ENCODE results near the gene SRP68. TPM values are rescaled to one million over a fixed set of nuclear protein-coding genes. Genes with fewer than 3 reads are reported as not detected.

Gene SRP68
- total and polyA plus RNA-seq, 2 donors (not counting 1 experiment from before 2014, with no cell fraction given) = 34.0 to 68.6 TPM

DNA sequence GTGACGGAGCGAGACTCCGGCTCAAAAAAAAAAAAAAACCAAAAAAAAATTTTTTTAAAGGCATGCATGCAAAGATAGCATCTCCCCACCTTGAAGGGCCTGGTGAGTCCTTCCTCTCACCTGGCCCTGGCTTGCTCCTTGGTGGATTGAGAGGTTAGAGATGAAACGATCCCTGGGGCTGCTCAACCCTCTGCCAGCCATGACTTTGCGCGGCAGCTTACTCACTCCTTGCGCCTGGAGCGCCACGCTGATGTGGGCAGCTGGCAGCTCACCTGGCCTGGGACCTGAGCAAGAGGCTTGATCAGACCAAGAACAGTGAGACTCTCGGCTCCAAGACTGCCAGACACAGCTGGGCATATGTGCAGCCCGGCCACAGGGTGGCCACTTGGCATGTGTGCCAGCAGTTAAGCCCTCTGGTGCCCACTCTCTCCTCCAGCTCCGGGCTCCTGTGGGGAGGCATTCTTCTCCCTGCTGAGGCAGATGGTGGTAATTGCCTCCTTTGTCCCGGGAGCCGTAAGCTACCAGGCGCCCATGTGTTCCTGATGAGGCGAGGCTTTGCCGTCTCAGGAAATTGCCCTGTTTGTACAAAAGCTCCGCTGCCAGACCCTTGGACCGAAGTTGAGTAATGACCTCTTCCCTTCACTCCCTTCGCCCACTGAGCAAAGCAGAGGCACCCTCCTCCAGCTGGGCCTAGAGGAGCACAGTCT lies 40.1 kb downstream of the SRP68 start:
- no peak overlapping the region for H3K9ac ChIP-seq (ENCODE audit: insufficient read depth, low read length)
- H3K36me3 ChIP-seq (ENCODE audit: control insufficient read depth, insufficient read depth, low read length) = no peaks in the 10 kb centered on the region
- DNase-seq (ENCODE audit: low read depth in 2 of 2) = no peak

DNA sequence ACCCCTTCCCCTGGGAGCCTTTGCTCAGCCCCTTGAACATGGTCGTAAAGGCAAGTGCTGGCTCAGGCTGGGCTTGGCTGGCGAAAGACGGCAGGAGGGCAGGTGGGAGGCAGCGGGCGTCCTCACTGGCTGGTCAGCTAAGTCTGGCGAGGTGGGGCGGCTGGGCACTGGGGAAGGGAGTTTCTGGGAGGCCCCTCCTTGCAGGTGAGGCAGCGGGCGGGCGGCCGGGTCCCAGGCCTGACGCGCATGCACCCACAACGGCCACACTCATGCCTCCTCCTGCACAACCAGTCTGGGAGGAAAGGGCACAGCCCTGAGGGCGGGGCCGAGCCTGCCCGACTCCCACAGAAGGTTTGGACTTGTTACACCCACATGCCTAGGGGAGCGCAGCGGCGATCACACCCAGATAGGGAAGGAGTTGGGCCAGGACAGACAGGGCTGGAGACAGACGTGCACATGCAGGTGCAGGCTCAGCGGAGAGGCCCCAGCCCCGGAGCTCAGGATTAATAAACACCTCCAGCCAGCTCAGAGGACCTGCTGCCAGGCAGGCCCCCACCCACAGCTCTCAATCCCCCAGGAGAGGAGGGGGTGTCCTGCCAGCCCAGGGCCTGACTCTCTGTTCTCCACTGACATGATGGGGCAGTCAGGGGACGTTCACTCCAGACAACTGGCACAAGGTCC lies 45.0 kb downstream of the SRP68 start, which contains the start of gene EVPL:
TSS of gene EVPL (minus strand) at position 148 of the 681 bp plus-strand sequence. CDS start at position 40, 108 bp downstream.
- H3K4me1 ChIP-seq (ENCODE audit: control insufficient read depth, extremely low read depth, insufficient read depth, low read length) = no peaks in the 10 kb centered on the region
- no peak for DNase-seq (ENCODE audit: low read depth in 2 of 2)
- H3K79me2 ChIP-seq (ENCODE audit: control insufficient read depth, insufficient read depth, low read length) = no peaks in the 10 kb centered on the region
- H3K4me2 ChIP-seq (ENCODE audit: extremely low read depth, insufficient read depth, low read length) = no peak within 1 kb of the TSS
- H3K9ac ChIP-seq (ENCODE audit: insufficient read depth, low read length) = no peak within 1 kb of the TSS
- no peak within 1 kb of the TSS for H2AFZ ChIP-seq (ENCODE audit: low read length)
- no peaks in the 10 kb centered on the region for H3K36me3 ChIP-seq (ENCODE audit: control insufficient read depth, insufficient read depth, low read length)
- no peaks in the 10 kb centered on the region for H3K9me3 ChIP-seq (ENCODE audit: control insufficient read depth, insufficient read depth, low read depth, low read length)
- TF ChIP-seq, protein P1, sequence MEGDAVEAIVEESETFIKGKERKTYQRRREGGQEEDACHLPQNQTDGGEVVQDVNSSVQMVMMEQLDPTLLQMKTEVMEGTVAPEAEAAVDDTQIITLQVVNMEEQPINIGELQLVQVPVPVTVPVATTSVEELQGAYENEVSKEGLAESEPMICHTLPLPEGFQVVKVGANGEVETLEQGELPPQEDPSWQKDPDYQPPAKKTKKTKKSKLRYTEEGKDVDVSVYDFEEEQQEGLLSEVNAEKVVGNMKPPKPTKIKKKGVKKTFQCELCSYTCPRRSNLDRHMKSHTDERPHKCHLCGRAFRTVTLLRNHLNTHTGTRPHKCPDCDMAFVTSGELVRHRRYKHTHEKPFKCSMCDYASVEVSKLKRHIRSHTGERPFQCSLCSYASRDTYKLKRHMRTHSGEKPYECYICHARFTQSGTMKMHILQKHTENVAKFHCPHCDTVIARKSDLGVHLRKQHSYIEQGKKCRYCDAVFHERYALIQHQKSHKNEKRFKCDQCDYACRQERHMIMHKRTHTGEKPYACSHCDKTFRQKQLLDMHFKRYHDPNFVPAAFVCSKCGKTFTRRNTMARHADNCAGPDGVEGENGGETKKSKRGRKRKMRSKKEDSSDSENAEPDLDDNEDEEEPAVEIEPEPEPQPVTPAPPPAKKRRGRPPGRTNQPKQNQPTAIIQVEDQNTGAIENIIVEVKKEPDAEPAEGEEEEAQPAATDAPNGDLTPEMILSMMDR (conservative IDR thresholded peaks at IDR 0.05 in 1 of 2, IDR thresholded peaks at IDR 0.05 in 1 of 2; ENCODE audit: low read depth in 1 of 2, low read length in 2 of 2) = no peak
- no peak for TF ChIP-seq EZH2 (IDR thresholded peaks at IDR 0.05; ENCODE audit: low read length, missing control alignments)
- H4K20me1 ChIP-seq (ENCODE audit: control insufficient read depth, extremely low read depth, insufficient read depth, low read length) = no peaks in the 10 kb centered on the region
- H3K27ac ChIP-seq (ENCODE audit: insufficient read depth, low read length) = no peak within 1 kb of the TSS
- H3K4me3 ChIP-seq (replicated peaks in 1 of 4; ENCODE audit: control extremely low read depth in 1 of 4, insufficient read depth in 1 of 4, low read depth in 3 of 4, low read length in 4 of 4) = no peak within 1 kb of the TSS
- peaks cover 4% of the 10 kb centered on the region for H3K27me3 ChIP-seq (ENCODE audit: control insufficient read depth, insufficient read depth, low read length)

More for the DNA sequence above, 40.1 kb downstream of the SRP68 start:
- no peak for TF ChIP-seq EZH2 (IDR thresholded peaks at IDR 0.05; ENCODE audit: low read length, missing control alignments)
- TF ChIP-seq, protein P1 (conservative IDR thresholded peaks at IDR 0.05 in 1 of 2, IDR thresholded peaks at IDR 0.05 in 1 of 2; ENCODE audit: low read depth in 1 of 2, low read length in 2 of 2) = no peak
- no peak overlapping the region for H3K4me2 ChIP-seq (ENCODE audit: extremely low read depth, insufficient read depth, low read length)
- no peak overlapping the region for H3K4me3 ChIP-seq (replicated peaks in 1 of 4; ENCODE audit: control extremely low read depth in 1 of 4, insufficient read depth in 1 of 4, low read depth in 3 of 4, low read length in 4 of 4)
- no peaks in the 10 kb centered on the region for H3K9me3 ChIP-seq (ENCODE audit: control insufficient read depth, insufficient read depth, low read depth, low read length)
- no peaks in the 10 kb centered on the region for H3K4me1 ChIP-seq (ENCODE audit: control insufficient read depth, extremely low read depth, insufficient read depth, low read length)
- no peak overlapping the region for H3K27ac ChIP-seq (ENCODE audit: insufficient read depth, low read length)
- H4K20me1 ChIP-seq (ENCODE audit: control insufficient read depth, extremely low read depth, insufficient read depth, low read length) = no peaks in the 10 kb centered on the region
- no peaks in the 10 kb centered on the region for H3K79me2 ChIP-seq (ENCODE audit: control insufficient read depth, insufficient read depth, low read length)
- H3K27me3 ChIP-seq (ENCODE audit: control insufficient read depth, insufficient read depth, low read length) = no peaks in the 10 kb centered on the region
- H2AFZ ChIP-seq (ENCODE audit: low read length) = no peak overlapping the region

DNA sequence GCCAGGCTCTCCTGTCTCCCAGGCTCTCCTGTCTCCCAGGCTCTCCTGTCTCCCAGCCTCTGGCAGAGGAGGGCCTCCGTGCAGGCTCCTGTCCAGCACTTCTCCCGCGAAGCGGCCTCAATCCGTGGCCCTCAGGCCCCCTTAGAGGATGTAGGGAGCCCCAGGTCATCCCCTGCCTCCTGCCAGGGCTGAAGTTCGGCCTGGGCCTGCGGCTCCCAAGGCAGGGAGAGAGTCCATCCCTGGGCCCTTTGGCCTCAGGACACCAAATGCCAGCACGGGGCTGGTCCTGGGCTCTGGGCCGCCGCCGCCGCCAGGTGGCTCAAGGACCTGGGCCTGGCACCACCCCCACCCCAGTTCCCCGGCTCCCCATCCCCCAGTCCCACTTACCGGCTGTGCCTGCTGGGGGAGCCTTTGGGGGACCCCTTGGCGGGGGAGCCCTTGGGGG lies 45.6 kb downstream of the SRP68 start:
- Histone ChIP-seq H3K36me3 (ENCODE audit: control insufficient read depth, insufficient read depth, low read length) (no peaks in the 10 kb centered on the region), H3K4me1 (ENCODE audit: control insufficient read depth, extremely low read depth, insufficient read depth, low read length) (no peaks in the 10 kb centered on the region), H3K4me3 (replicated peaks in 1 of 4; ENCODE audit: control extremely low read depth in 1 of 4, insufficient read depth in 1 of 4, low read depth in 3 of 4, low read length in 4 of 4) (no peak overlapping the region), H3K79me2 (ENCODE audit: control insufficient read depth, insufficient read depth, low read length) (no peaks in the 10 kb centered on the region), H4K20me1 (ENCODE audit: control insufficient read depth, extremely low read depth, insufficient read depth, low read length) (no peaks in the 10 kb centered on the region), H3K27ac (ENCODE audit: insufficient read depth, low read length) (no peak overlapping the region), H3K9me3 (ENCODE audit: control insufficient read depth, insufficient read depth, low read depth, low read length) (no peaks in the 10 kb centered on the region), H3K9ac (ENCODE audit: insufficient read depth, low read length) (no peak overlapping the region), H3K27me3 (ENCODE audit: control insufficient read depth, insufficient read depth, low read length) (peaks cover 4% of the 10 kb centered on the region), H3K4me2 (ENCODE audit: extremely low read depth, insufficient read depth, low read length) (no peak overlapping the region), H2AFZ (ENCODE audit: low read length) (no peak overlapping the region)
- no peak for DNase-seq (ENCODE audit: low read depth in 2 of 2)
- TF ChIP-seq, protein P1 (conservative IDR thresholded peaks at IDR 0.05 in 1 of 2, IDR thresholded peaks at IDR 0.05 in 1 of 2; ENCODE audit: low read depth in 1 of 2, low read length in 2 of 2) = no peak
- TF ChIP-seq EZH2 (IDR thresholded peaks at IDR 0.05; ENCODE audit: low read length, missing control alignments) = no peak
